WTC11 (cell line): ENCODE measurements around the gene OR10T2. TPM values are rescaled to one million over a fixed set of nuclear protein-coding genes. Genes with fewer than 3 reads are reported as not detected.

Experiments used
- ATAC-seq: fragments of 200-7000 bp; cut with Tn5 transposase; 2 replicates; pipeline ENCODE4 v1.10.0; 2021; ENCODE audit warnings: mild to moderate bottlenecking, moderate library complexity
- CTCF ChIA-PET: fragments of 300-600 bp; sonication (Branson Sonifier 250); formaldehyde crosslinking; loops from one replicate; lab custom pipeline; 2021; ENCODE audit warnings: antibody characterized with exemption; lab: Charles Lee
- POLR2A ChIA-PET: fragments of 350-600 bp; sonication (Branson Sonifier 250); formaldehyde crosslinking; loops from one replicate; lab custom pipeline; 2021; ENCODE audit warnings: antibody characterized with exemption; lab: Charles Lee
- DNase-seq: peaks from one replicate; pipeline ENCODE4 v3.0.0; 2021; ENCODE audit warnings: low spot score
- H3K27ac Mint-ChIP-seq: 2 replicates; pipeline ENCODE4 v1.8.0; 2021; ENCODE audit warnings: mixed read lengths
- H3K27me3 Mint-ChIP-seq: 2 replicates; pipeline ENCODE4 v1.8.0; 2021; ENCODE audit warnings: low read depth, mild to moderate bottlenecking, moderate library complexity, mixed read lengths
- H3K36me3 Mint-ChIP-seq: 2 replicates; pipeline ENCODE4 v1.8.0; 2021; ENCODE audit warnings: mixed read lengths
- H3K4me1 Mint-ChIP-seq: 2 replicates; pipeline ENCODE4 v1.8.0; 2022; ENCODE audit warnings: mixed read lengths
- H3K4me3 Mint-ChIP-seq: 2 replicates; pipeline ENCODE4 v1.8.0; 2021; ENCODE audit warnings: mild to moderate bottlenecking, moderate library complexity, mixed read lengths
- H3K9me3 Mint-ChIP-seq: 2 replicates; pipeline ENCODE4 v1.8.0; 2021; ENCODE audit warnings: mixed read lengths
- ATF1 ChIP-seq: sonication (generic); formaldehyde crosslinking; IDR thresholded peaks from 2 replicates; pipeline ENCODE4 v1.8.1; 2023; ENCODE audit warnings: mild to moderate bottlenecking, moderate library complexity, missing genetic modification reagents
- ATF6 ChIP-seq: sonication (generic); formaldehyde crosslinking; IDR thresholded peaks from 2 replicates; pipeline ENCODE4 v1.8.1; 2023; ENCODE audit warnings: mild to moderate bottlenecking, missing genetic modification reagents
- CDX4 ChIP-seq: fragments of 250-450 bp; sonication (Bioruptor Pico); IDR thresholded peaks from 2 replicates; pipeline ENCODE4 v1.9.0; 2021; ENCODE audit warnings: moderate library complexity, mild to moderate bottlenecking, inconsistent platforms, borderline replicate concordance
- ELF4 ChIP-seq: sonication (generic); formaldehyde crosslinking; IDR thresholded peaks from 2 replicates; pipeline ENCODE4 v1.8.1; 2022; ENCODE audit warnings: low read depth, mild to moderate bottlenecking, moderate library complexity, missing genetic modification reagents
- JUN ChIP-seq: sonication (generic); formaldehyde crosslinking; IDR thresholded peaks from 2 replicates; pipeline ENCODE4 v1.8.0; 2023; ENCODE audit warnings: mild to moderate bottlenecking, missing genetic modification reagents
- KAT7 ChIP-seq: sonication (generic); formaldehyde crosslinking; IDR thresholded peaks from 2 replicates; pipeline ENCODE4 v1.8.1; 2023; ENCODE audit warnings: missing genetic modification reagents, mild to moderate bottlenecking, borderline replicate concordance
- MXD4 ChIP-seq: fragments of 250-450 bp; sonication (Bioruptor Pico); IDR thresholded peaks from 2 replicates; pipeline ENCODE4 v1.8.0; 2021; ENCODE audit warnings: mild to moderate bottlenecking, moderate library complexity, borderline replicate concordance
- NR1H2 ChIP-seq: sonication (generic); formaldehyde crosslinking; IDR thresholded peaks from 2 replicates; pipeline ENCODE4 v1.9.0; 2021; ENCODE audit warnings: mild to moderate bottlenecking, moderate library complexity, missing genetic modification reagents
- TEAD1 ChIP-seq: sonication (generic); formaldehyde crosslinking; IDR thresholded peaks from 2 replicates; pipeline ENCODE4 v1.8.0; 2022; ENCODE audit warnings: mild to moderate bottlenecking, missing genetic modification reagents
- USF1 ChIP-seq: sonication (generic); formaldehyde crosslinking; IDR thresholded peaks from 2 replicates; pipeline ENCODE4 v1.8.0; 2022; ENCODE audit warnings: mild to moderate bottlenecking, missing genetic modification reagents
- ZNF121 ChIP-seq: sonication (generic); formaldehyde crosslinking; IDR thresholded peaks from 2 replicates; pipeline ENCODE4 v1.8.0; 2023; ENCODE audit warnings: missing genetic modification reagents
- ZNF416 ChIP-seq: fragments of 250-450 bp; sonication (Bioruptor Pico); IDR thresholded peaks from 2 replicates; pipeline ENCODE4 v1.9.0; 2021; ENCODE audit warnings: mild to moderate bottlenecking, inconsistent platforms
- total RNA-seq: library from RNA; stranded (reverse); gene quantifications from 3 replicates; pipeline ENCODE4 v1.2.3, GENCODE V29; 2021
- TF ChIP-seq, protein P1 (sequence below): fragments of 200-600 bp; IDR thresholded peaks from 2 replicates; pipeline ENCODE4 v1.8.0; 2022; ENCODE audit warnings: antibody characterized with exemption
- TF ChIP-seq, protein P2 (sequence below): sonication (generic); formaldehyde crosslinking; IDR thresholded peaks from 2 replicates; pipeline ENCODE4 v1.8.1; 2023; ENCODE audit warnings: mild to moderate bottlenecking, moderate library complexity, missing genetic modification reagents
- TF ChIP-seq, protein P3 (sequence below): sonication (generic); formaldehyde crosslinking; IDR thresholded peaks from 2 replicates; pipeline ENCODE4 v1.8.0; 2022; ENCODE audit warnings: missing genetic modification reagents

Gene OR10T2
- total RNA-seq, 1 experiment from 2014 or later: not detected

GRCh38 chr1:158407092-158407491 is 7.8 kb upstream of the OR10T2 start (continued):
- TF ChIP-seq ATF6 (no peak), JUN (CRISPR knock-in tag) (no peak), ATF1 (CRISPR knock-in tag) (no peak), NR1H2 (CRISPR knock-in tag) (no peak), KAT7 (no peak), TEAD1 (CRISPR knock-in tag) (no peak), USF1 (CRISPR knock-in tag) (no peak), ELF4 (CRISPR knock-in tag) (no peak), ZNF121 (CRISPR knock-in tag) (no peak)
- TF ChIP-seq, protein P1, sequence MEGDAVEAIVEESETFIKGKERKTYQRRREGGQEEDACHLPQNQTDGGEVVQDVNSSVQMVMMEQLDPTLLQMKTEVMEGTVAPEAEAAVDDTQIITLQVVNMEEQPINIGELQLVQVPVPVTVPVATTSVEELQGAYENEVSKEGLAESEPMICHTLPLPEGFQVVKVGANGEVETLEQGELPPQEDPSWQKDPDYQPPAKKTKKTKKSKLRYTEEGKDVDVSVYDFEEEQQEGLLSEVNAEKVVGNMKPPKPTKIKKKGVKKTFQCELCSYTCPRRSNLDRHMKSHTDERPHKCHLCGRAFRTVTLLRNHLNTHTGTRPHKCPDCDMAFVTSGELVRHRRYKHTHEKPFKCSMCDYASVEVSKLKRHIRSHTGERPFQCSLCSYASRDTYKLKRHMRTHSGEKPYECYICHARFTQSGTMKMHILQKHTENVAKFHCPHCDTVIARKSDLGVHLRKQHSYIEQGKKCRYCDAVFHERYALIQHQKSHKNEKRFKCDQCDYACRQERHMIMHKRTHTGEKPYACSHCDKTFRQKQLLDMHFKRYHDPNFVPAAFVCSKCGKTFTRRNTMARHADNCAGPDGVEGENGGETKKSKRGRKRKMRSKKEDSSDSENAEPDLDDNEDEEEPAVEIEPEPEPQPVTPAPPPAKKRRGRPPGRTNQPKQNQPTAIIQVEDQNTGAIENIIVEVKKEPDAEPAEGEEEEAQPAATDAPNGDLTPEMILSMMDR: no peak
- TF ChIP-seq, protein P2, sequence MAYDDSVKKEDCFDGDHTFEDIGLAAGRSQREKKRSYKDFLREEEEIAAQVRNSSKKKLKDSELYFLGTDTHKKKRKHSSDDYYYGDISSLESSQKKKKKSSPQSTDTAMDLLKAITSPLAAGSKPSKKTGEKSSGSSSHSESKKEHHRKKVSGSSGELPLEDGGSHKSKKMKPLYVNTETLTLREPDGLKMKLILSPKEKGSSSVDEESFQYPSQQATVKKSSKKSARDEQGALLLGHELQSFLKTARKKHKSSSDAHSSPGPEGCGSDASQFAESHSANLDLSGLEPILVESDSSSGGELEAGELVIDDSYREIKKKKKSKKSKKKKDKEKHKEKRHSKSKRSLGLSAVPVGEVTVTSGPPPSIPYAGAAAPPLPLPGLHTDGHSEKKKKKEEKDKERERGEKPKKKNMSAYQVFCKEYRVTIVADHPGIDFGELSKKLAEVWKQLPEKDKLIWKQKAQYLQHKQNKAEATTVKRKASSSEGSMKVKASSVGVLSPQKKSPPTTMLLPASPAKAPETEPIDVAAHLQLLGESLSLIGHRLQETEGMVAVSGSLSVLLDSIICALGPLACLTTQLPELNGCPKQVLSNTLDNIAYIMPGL (CRISPR knock-in tag): no peak

GRCh38 chr1:158400871-158401270 is 1.6 kb upstream of the OR10T2 start:
- CTCF ChIA-PET: no interaction called here
- DNase-seq (no peak), ATAC-seq (no peak)
- no peak overlapping the region for H3K27ac Mint-ChIP-seq
- POLR2A ChIA-PET: no interaction called here
- H3K4me3 Mint-ChIP-seq: no peak overlapping the region
- H3K27me3 Mint-ChIP-seq: no peaks in the 10 kb centered on the region; the same call in 1 of the 2 replicates
- no peaks in the 10 kb centered on the region for H3K36me3 Mint-ChIP-seq
- H3K4me1 Mint-ChIP-seq: no peaks in the 10 kb centered on the region
- no peaks in the 10 kb centered on the region for H3K9me3 Mint-ChIP-seq
- TF ChIP-seq USF1 (CRISPR knock-in tag): no peak
- no peak for TF ChIP-seq MXD4 (CRISPR knock-in tag)
- no peak for TF ChIP-seq CDX4 (CRISPR knock-in tag)
- TF ChIP-seq, protein P3, sequence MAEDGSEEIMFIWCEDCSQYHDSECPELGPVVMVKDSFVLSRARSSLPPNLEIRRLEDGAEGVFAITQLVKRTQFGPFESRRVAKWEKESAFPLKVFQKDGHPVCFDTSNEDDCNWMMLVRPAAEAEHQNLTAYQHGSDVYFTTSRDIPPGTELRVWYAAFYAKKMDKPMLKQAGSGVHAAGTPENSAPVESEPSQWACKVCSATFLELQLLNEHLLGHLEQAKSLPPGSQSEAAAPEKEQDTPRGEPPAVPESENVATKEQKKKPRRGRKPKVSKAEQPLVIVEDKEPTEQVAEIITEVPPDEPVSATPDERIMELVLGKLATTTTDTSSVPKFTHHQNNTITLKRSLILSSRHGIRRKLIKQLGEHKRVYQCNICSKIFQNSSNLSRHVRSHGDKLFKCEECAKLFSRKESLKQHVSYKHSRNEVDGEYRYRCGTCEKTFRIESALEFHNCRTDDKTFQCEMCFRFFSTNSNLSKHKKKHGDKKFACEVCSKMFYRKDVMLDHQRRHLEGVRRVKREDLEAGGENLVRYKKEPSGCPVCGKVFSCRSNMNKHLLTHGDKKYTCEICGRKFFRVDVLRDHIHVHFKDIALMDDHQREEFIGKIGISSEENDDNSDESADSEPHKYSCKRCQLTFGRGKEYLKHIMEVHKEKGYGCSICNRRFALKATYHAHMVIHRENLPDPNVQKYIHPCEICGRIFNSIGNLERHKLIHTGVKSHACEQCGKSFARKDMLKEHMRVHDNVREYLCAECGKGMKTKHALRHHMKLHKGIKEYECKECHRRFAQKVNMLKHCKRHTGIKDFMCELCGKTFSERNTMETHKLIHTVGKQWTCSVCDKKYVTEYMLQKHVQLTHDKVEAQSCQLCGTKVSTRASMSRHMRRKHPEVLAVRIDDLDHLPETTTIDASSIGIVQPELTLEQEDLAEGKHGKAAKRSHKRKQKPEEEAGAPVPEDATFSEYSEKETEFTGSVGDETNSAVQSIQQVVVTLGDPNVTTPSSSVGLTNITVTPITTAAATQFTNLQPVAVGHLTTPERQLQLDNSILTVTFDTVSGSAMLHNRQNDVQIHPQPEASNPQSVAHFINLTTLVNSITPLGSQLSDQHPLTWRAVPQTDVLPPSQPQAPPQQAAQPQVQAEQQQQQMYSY (CRISPR knock-in tag): no peak
- TF ChIP-seq ZNF121 (CRISPR knock-in tag): no peak
- TF ChIP-seq ZNF416 (CRISPR knock-in tag): no peak
